Measurements from ENCODE around the gene PFKFB3. TPM values are rescaled to one million over a fixed set of nuclear protein-coding genes. Genes with fewer than 3 reads are reported as not detected.

PFKFB3 gene
- total and polyA plus RNA-seq, 2 of the 4 experiments (the other 2 are of a cell fraction): 34.1 to 45.5 TPM

GRCh38 chr10:6161921-6162320, 40.8 kb upstream of the PFKFB3 start:
- Histone ChIP-seq H3K4ac (ENCODE audit: low read depth, low read length) (peak overlapping the region; percentile 1; the same call in 1 of the 2 replicates), H3K4me3 (ENCODE audit: insufficient read depth, low read depth, low read length) (no peak overlapping the region), H3K4me1 (ENCODE audit: control insufficient read depth, insufficient read depth, low read length) (peaks cover 11% of the 10 kb centered on the region), H2BK120ac (ENCODE audit: low read depth, low read length) (no peak overlapping the region), H4K20me1 (ENCODE audit: insufficient read depth, low read length) (peaks cover 9% of the 10 kb centered on the region), H3K9me1 (ENCODE audit: insufficient read depth, low read length) (no peaks in the 10 kb centered on the region), H2AK9ac (replicated peaks; ENCODE audit: low read depth, low read length, poor library complexity) (peak overlapping the region; percentile 11), H2BK5ac (ENCODE audit: low read depth, low read length, poor library complexity, severe bottlenecking) (peak overlapping the region; percentile 38), H3K14ac (replicated peaks; ENCODE audit: low read depth, low read length) (no peak overlapping the region), H3K9me3 (ENCODE audit: control insufficient read depth, insufficient read depth, low read length) (no peaks in the 10 kb centered on the region), H3K18ac (ENCODE audit: low read depth, low read length) (no peak overlapping the region), H3K9ac (ENCODE audit: low read depth, low read length) (no peak overlapping the region), H3K27ac (ENCODE audit: insufficient read depth, low read length) (no peak overlapping the region), H3K4me2 (ENCODE audit: low read depth, low read length) (no peak overlapping the region), H2AFZ (replicated peaks; ENCODE audit: low read length, poor library complexity) (no peak overlapping the region), H3K27me3 (ENCODE audit: control insufficient read depth, insufficient read depth, low read length) (no peaks in the 10 kb centered on the region), H4K91ac (ENCODE audit: insufficient read depth, low read depth, low read length) (no peak overlapping the region), H3K36me3 (ENCODE audit: control insufficient read depth, insufficient read depth, low read length) (0 out of 2 replicates have a peak, but pooled peaks cover 1% of the 10 kb centered on the region), H2AK5ac (ENCODE audit: low read depth, low read length) (peak overlapping the region; percentile 51), H2BK15ac (ENCODE audit: low read depth, low read length) (peak overlapping the region; percentile 64; the same call in 1 of the 3 replicates), H3K56ac (ENCODE audit: extremely low read depth, insufficient read depth, low read length) (no peak overlapping the region), H3K23ac (ENCODE audit: low read depth, low read length) (peak overlapping the region; percentile 4; the same call in 1 of the 2 replicates), H4K8ac (ENCODE audit: low read depth in 2 of 2, low read length in 2 of 2) (no peak overlapping the region), H2BK20ac (ENCODE audit: low read depth, low read length) (no peak overlapping the region), H4K5ac (ENCODE audit: low read depth, low read length) (no peak overlapping the region), H3K79me1 (ENCODE audit: low read depth in 1 of 2, low read length in 2 of 2) (peaks cover 25 to 69% of the 10 kb centered on the region in 2 experiments)
- BruUV-seq (replicated peaks): no TSS peak
- ATAC-seq (ENCODE audit: low read depth) (no peak), DNase-seq (no peak)
- intact Hi-C loops (cut with micrococcal nuclease): loop anchor here (5.0 to 10.0 kb wide), 2 partner anchors 40 to 207 kb away; partner anchors contain the start of gene PFKFB3
- in situ Hi-C loops (cut with MboI; ENCODE audit: low sequenced_read_pairs): no loop called here
- WGBS, 2 experiments (ENCODE audit: extremely low coverage in 2 of 2, insufficient read length in 1 of 2): no CpG with 5 or more reads among the region's 3 CpGs
- CTCF ChIA-PET: interaction anchor here (1.1 kb wide), 1 partner anchor 40 kb away, joined by 3 read pairs; no protein-coding TSS in a partner anchor
- no peak for TF ChIP-seq CEBPB (IDR thresholded peaks at IDR 0.05; ENCODE audit: low read depth, low read length)
- no peak for TF ChIP-seq BHLHE40 (IDR thresholded peaks at IDR 0.05; ENCODE audit: low read depth, low read length)
- no peak for TF ChIP-seq SMC3 (IDR thresholded peaks at IDR 0.05; ENCODE audit: low read depth, low read length)
- no peak for TF ChIP-seq MAFK (IDR thresholded peaks at IDR 0.05; ENCODE audit: low read depth, low read length)
- TF ChIP-seq, protein P1, sequence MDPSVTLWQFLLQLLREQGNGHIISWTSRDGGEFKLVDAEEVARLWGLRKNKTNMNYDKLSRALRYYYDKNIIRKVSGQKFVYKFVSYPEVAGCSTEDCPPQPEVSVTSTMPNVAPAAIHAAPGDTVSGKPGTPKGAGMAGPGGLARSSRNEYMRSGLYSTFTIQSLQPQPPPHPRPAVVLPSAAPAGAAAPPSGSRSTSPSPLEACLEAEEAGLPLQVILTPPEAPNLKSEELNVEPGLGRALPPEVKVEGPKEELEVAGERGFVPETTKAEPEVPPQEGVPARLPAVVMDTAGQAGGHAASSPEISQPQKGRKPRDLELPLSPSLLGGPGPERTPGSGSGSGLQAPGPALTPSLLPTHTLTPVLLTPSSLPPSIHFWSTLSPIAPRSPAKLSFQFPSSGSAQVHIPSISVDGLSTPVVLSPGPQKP (IDR thresholded peaks at IDR 0.05; ENCODE audit: borderline replicate concordance, low read depth, low read length): no peak
- TF ChIP-seq FOS (IDR thresholded peaks at IDR 0.05; ENCODE audit: low read depth, low read length): no peak
- TF ChIP-seq RCOR1 (IDR thresholded peaks at IDR 0.05; ENCODE audit: insufficient replicate concordance, low read length): no peak
- TF ChIP-seq POLR2A (IDR thresholded peaks at IDR 0.05; ENCODE audit: low read depth, low read length): no peak
- no peak for TF ChIP-seq NFE2L2 (IDR thresholded peaks at IDR 0.05; ENCODE audit: low read depth, low read length)
- TF ChIP-seq MAZ (IDR thresholded peaks at IDR 0.05; ENCODE audit: borderline replicate concordance, low read depth, low read length): no peak
- TF ChIP-seq RFX5 (IDR thresholded peaks at IDR 0.05; ENCODE audit: low read depth, low read length): no peak
- no peak for TF ChIP-seq RAD21 (IDR thresholded peaks at IDR 0.05; ENCODE audit: low read length)
- no peak for TF ChIP-seq CHD1 (IDR thresholded peaks at IDR 0.05; ENCODE audit: low read depth, low read length)
- TF ChIP-seq MXI1 (IDR thresholded peaks at IDR 0.05; ENCODE audit: borderline replicate concordance, low read depth, low read length): no peak
- TF ChIP-seq CTCF (conservative IDR thresholded peaks at IDR 0.05; ENCODE audit: low read depth, low read length): no peak
- TF ChIP-seq, protein P2, sequence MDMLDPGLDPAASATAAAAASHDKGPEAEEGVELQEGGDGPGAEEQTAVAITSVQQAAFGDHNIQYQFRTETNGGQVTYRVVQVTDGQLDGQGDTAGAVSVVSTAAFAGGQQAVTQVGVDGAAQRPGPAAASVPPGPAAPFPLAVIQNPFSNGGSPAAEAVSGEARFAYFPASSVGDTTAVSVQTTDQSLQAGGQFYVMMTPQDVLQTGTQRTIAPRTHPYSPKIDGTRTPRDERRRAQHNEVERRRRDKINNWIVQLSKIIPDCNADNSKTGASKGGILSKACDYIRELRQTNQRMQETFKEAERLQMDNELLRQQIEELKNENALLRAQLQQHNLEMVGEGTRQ (IDR thresholded peaks at IDR 0.05; ENCODE audit: low read depth, low read length): no peak
- dilution Hi-C loops (cut with HindIII; ENCODE audit: low sequenced_read_pairs, unreplicated experiment): no loop called here
- POLR2A ChIA-PET (ENCODE audit: unreplicated experiment): no interaction called here
